ENCODE data around the gene DTX1.

DTX1 gene

DNA sequence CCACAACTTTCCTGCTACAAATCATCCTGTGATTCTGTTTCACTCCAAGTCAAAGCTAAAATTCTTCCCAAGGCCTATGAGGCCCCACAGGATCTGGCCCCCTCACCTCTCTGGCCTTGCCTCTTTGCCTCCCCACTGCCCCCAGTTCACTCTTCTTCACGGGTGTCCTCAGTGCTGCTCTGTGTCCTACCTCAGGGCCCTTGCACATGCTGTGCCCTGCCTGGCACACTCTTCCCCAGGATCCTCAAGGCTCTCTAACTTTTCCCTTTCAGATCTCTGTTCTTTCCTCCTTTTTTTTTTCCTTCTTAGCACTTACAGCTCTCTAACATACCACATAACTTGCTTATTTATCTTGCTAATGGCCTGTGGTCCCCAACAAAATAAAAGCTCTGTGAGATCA, 49.8 kb downstream of the DTX1 start:
- TF ChIP-seq, protein P1, sequence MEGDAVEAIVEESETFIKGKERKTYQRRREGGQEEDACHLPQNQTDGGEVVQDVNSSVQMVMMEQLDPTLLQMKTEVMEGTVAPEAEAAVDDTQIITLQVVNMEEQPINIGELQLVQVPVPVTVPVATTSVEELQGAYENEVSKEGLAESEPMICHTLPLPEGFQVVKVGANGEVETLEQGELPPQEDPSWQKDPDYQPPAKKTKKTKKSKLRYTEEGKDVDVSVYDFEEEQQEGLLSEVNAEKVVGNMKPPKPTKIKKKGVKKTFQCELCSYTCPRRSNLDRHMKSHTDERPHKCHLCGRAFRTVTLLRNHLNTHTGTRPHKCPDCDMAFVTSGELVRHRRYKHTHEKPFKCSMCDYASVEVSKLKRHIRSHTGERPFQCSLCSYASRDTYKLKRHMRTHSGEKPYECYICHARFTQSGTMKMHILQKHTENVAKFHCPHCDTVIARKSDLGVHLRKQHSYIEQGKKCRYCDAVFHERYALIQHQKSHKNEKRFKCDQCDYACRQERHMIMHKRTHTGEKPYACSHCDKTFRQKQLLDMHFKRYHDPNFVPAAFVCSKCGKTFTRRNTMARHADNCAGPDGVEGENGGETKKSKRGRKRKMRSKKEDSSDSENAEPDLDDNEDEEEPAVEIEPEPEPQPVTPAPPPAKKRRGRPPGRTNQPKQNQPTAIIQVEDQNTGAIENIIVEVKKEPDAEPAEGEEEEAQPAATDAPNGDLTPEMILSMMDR (IDR thresholded peaks at IDR 0.05; ENCODE audit: unreplicated experiment in 3 of 3): no peak
- no peaks in the 10 kb centered on the region for H3K36me3 Mint-ChIP-seq (ENCODE audit: low read depth)
- H3K27me3 Mint-ChIP-seq (ENCODE audit: low read depth): peaks cover 70% of the 10 kb centered on the region
- H3K27ac Mint-ChIP-seq: no peak overlapping the region
- no peaks in the 10 kb centered on the region for H3K4me1 Mint-ChIP-seq
- H3K4me3 Mint-ChIP-seq: peak overlapping the region in 1 of 3 experiments; percentile 29
- H3K9me3 Mint-ChIP-seq: no peaks in the 10 kb centered on the region

DNA sequence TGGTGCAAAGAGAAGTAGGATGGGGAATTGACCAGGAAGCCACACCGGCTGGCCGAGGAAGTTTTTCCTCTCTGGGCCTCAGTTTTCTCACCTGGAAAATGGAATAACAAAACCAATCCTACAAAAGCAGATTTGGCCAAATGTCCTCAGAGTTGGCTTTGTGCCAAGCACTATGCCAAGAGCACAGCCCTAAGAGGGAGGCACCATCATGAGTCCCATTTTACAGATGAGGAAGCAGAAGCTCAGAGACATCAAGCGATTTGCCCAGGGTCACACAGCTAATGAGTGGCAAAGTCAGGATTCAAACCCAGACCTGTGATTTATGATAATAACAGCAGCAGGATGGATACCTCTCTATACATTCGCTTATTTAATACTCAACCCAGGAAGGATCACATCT, 51.8 kb downstream of the DTX1 start:
- H3K27ac Mint-ChIP-seq: no peak overlapping the region
- no peaks in the 10 kb centered on the region for H3K36me3 Mint-ChIP-seq (ENCODE audit: low read depth)
- H3K27me3 Mint-ChIP-seq (ENCODE audit: low read depth): peaks cover 64% of the 10 kb centered on the region
- TF ChIP-seq, protein P1 (IDR thresholded peaks at IDR 0.05; ENCODE audit: unreplicated experiment in 3 of 3): no peak
- no peak overlapping the region for H3K4me3 Mint-ChIP-seq
- no peaks in the 10 kb centered on the region for H3K4me1 Mint-ChIP-seq
- H3K9me3 Mint-ChIP-seq: no peaks in the 10 kb centered on the region

DNA sequence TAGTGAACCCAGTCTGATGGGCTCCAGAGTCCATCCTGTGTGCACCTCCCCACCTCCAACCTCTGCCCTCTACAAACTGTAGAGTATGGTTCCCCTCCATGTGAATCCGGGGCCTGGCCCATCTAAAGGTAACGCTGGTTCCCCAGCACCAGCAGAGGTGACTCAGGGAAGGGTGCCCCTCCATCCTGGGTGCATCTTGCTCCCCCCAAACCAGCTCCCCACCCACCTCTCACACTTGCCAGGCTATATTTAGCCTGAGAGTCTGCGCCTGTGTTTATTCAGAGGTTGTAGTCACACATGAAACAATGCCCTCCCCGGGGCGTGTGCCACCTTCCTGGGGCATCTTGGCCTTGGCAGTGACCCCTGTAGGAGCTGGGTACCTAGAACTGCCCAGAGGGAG, 52.8 kb downstream of the DTX1 start:
- Mint-ChIP-seq H3K36me3 (ENCODE audit: low read depth) (no peaks in the 10 kb centered on the region), H3K27ac (no peak overlapping the region), H3K9me3 (no peaks in the 10 kb centered on the region), H3K27me3 (ENCODE audit: low read depth) (peaks cover 54% of the 10 kb centered on the region), H3K4me1 (no peaks in the 10 kb centered on the region), H3K4me3 (no peak overlapping the region)
- TF ChIP-seq, protein P1 (IDR thresholded peaks at IDR 0.05; ENCODE audit: unreplicated experiment in 3 of 3): no peak

DNA sequence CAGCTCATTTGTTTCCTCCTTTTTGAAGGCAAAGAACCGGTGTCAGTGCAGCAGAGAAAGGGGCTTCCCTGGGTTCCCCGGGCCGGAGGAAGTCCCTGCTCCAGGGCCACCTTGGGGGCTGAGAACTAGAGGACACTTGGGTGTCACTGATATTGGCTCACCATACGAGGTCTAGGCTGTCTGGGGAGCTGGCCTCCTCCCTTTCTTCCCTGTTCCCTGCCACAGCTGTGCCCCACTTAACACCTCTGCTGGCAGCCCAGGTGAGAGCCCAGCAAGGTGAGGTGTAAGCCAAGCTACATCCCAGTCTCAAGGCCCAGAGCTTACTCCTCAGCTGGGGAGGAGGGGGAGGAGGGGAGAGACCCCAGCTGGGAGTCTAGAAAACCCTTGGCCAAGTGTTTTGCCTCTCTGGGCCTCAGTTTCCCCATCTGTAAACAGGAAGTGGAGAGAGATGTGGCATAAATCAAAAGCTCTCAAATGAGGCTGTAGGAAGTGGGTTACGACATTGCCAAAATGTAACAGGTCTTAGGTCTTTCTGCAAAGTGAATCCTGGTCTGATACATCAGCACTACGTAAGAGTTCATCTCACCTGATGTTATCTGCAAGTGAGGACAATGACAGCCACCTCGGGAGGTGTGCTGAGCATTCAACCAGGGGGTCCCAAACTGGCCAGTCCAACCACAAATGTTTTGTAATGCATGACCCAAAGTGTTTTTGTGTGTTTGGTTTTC, 53.5 kb downstream of the DTX1 start:
- no peak overlapping the region for H3K4me3 Mint-ChIP-seq
- H3K27ac Mint-ChIP-seq: no peak overlapping the region
- no peaks in the 10 kb centered on the region for H3K4me1 Mint-ChIP-seq
- TF ChIP-seq, protein P1 (IDR thresholded peaks at IDR 0.05; ENCODE audit: unreplicated experiment in 3 of 3): no peak
- H3K36me3 Mint-ChIP-seq (ENCODE audit: low read depth): no peaks in the 10 kb centered on the region
- no peaks in the 10 kb centered on the region for H3K9me3 Mint-ChIP-seq
- peaks cover 47% of the 10 kb centered on the region for H3K27me3 Mint-ChIP-seq (ENCODE audit: low read depth)

DNA sequence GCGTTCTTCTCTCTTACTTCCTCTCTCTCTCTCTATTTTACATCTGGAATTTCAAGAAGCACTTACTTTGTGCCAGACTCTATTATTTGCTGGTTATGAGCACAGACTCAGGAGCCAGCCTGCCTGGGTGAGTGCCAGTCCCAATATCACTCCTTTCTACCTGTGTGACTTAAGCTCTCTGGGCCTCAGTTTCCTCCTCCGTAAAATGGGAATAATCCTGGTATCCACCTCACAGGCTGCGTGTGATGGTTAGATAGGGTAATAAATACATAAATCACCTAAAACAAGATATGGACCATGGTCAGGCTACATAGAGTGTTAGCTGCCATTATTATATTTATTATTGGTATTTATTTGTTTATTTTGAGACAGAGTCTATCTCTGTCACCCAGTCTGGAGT, 54.7 kb downstream of the DTX1 start:
- no peak overlapping the region for H3K4me3 Mint-ChIP-seq
- H3K27me3 Mint-ChIP-seq (ENCODE audit: low read depth): peaks cover 41% of the 10 kb centered on the region
- H3K36me3 Mint-ChIP-seq (ENCODE audit: low read depth): no peaks in the 10 kb centered on the region
- H3K27ac Mint-ChIP-seq: no peak overlapping the region
- no peaks in the 10 kb centered on the region for H3K4me1 Mint-ChIP-seq
- TF ChIP-seq, protein P1 (IDR thresholded peaks at IDR 0.05; ENCODE audit: unreplicated experiment in 3 of 3): no peak
- H3K9me3 Mint-ChIP-seq: no peaks in the 10 kb centered on the region
